GM21526 (cell line): ENCODE measurements around the gene GPR107.
A peak's percentile ranks its signal among the peaks of the same experiment; 100 is the strongest.

Experiments used
- ATAC-seq: cut with Tn5 transposase; IDR thresholded peaks from one replicate; pipeline ENCODE4 v1.9.1; 2021; ENCODE audit warnings: moderate library complexity; ENCODE audit not compliant: unreplicated experiment, low FRiP score

The GPR107 gene

DNA sequence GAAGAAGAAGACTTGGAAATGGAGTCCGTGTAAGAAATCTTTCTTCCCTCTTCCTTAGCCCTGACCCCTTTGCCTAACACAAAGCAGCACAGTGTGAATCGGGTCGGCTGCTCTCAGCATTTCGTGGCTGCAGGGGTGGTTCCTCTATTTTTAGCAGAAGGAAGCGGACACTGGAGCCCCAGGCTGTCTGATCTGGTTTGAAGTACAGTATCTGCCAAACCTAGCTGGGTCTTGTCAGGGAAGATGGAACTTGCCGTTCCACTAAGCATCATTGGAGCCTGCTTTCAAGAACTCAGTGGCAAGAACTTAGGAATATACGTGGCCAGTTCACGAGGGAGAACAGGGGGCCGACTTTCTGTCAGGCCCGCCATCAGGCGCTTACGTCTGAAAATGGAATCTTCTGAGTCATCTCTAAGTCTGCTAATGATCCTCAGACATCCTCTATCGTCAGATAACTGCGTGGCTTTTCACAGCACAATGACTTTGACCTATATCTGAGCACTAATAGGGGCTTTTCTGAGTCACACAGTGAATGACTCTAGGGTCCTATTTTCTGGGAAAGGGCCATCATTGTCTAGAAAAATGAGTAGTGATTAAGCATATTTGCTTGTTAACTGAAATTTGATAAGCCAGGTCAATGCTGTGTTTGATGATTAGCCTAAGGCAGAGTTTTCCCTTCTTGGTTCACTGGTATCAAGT is 75.2 kb downstream of the GPR107 start:
- peak; percentile 58 for ATAC-seq

DNA sequence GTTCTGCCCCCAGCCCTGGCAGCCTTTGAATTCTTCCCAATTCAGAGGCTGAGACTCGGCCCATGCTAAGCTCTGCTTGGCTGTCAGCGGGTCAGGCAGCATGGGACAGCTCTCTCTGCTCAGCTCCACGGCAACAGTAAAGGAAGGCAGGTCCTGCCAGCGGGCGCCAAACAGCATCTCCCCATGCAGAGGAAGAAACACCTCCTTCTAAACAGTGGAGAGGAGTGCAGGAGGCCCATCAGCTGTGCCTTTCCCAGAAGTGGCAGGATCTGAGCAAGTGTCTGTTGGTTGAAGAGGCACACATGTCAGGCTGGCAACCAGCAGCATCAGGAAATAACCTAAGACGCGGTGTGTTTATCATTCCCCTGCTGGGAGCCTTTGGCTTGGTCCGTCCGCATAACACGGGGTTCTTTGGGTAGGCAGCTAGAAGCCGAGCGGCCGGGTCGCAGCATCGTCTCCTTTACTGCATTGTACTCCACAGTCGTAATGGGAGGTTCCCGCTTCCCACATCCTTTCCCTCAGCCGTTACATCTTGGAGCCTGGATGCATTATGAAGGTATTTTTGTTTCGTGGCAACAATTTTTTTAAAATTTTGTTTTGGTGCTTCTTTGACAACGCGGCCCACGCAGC is 75.8 kb downstream of the GPR107 start:
- no peak for ATAC-seq

DNA sequence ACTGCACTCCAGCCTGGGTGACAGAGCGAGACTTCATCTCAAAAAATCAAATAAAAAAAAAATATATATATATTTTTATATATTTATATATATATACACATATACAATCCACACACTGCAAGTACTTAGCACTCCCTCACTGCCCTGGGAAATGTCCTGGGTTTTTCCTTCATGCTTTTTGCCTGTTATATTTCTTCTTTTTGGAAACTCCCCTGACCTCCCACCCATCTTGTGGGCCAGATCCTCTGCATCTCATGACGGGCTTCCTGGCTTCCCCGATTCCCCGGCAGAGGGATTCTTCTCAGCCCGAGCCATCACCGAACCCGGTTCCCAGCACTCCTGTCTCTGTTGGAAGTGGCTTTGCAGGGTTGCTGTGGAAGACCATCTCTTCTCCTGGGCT is 79.0 kb downstream of the GPR107 start:
- no peak for ATAC-seq

DNA sequence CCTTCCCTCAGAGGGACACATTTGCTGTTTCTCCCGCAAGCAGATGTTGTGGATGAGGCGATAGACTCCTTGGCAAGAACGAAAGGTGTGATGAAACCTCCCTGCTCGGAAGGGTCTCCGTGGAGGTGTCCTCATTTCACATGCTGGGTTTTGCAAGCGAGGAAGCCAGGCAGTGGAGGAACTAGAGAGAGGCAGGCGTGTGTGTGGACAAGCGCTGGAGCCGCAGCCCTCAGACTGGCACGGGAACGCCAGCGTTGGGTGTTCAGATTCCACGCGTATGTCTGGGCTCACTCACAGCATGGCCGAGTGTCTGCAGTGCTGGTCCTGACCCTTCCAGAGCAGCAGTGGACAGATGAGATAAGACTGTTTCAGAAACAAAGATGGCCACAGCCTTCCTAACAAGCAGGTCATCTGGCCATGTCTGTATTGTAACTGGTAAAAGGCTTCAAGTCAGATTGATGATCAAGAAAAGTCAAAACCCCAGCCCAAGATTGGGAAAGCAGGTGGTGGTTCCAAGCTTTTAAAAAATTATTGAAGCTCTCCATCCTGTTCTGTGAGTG is 83.5 kb downstream of the GPR107 start:
- no peak for ATAC-seq

DNA sequence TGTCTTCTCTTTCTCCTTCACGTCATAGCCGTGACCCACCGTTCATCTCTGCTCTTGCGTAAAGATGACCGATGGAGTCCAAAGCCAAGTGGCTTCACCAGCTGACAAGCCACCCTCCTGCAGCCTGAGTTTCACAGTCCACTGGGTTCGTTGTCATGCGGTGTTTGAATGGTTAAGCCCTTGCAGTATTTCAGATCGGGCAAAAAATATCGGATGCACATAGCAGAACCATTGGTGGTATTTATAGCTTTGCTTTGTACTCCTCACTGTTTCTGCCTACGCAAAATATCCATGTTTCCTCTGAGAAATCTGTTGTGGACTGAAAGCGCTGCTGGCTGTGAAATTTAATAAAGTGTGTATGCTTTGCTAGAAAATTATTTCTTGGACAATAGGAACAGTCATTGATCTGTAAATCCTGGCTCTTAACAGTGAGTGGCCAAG is 84.0 kb downstream of the GPR107 start:
- ATAC-seq = no peak

DNA sequence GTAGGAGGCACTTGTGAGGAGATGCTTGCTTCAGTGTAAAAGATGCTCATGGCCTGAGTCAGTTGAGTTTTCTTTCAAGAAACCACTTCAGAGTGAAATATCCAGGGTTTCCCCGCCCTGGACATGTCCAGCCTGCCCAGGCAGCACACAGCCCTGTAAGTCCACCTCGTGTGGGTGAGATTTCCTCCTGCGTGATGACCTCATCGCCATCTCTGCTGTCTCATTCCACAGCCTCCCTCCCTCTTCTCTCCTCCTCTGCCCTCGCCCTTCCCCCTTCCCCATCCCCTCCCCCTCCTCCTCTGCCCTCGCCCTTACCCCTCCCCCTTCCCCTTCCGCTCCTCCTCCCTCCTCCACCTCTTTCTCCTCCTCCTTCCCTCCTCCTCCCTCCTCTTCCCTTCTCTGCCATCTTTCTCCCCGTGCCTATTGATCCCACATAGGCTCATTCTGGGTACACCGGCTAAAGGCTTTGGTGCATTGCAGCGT is 84.5 kb downstream of the GPR107 start:
- ATAC-seq = no peak

DNA sequence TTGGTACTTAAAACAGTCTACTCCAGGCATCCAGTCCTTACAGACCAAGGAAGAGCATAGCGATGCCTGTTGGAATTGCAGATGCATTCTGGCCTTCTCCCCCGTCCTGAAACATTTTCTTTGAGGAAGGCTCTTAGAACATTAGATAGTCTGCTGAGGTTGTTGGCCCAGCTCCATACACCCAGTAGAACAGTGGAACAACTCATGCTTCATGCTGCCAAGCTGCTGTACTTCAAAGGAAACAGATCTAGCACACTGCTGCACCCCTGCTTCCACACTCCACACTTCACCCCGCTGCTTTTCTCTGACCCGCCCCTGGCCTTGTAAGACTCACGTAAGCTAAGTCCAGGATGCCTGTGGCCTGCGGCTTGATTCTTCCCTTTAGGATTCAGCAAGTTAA is 85.1 kb downstream of the GPR107 start:
- no peak for ATAC-seq

DNA sequence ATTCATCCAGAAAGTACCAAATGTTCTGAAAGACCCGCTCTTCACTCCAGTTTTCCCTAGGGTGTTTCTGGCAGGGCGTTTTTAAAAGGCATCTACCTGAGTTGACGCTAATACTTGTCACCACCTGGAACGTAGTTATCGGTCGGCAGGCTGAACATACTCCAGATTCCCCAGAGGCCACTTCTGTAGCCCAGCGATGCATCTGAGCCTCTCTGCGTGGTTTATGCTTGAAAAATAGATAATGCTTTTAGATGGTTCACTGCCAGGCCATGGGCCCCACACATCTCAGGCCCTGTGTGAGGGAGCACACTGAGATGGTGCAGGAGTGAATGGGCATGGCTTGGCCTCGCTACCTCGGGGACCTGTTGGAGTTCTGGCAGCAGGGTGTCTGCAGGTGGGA is 85.5 kb downstream of the GPR107 start:
- no peak for ATAC-seq

DNA sequence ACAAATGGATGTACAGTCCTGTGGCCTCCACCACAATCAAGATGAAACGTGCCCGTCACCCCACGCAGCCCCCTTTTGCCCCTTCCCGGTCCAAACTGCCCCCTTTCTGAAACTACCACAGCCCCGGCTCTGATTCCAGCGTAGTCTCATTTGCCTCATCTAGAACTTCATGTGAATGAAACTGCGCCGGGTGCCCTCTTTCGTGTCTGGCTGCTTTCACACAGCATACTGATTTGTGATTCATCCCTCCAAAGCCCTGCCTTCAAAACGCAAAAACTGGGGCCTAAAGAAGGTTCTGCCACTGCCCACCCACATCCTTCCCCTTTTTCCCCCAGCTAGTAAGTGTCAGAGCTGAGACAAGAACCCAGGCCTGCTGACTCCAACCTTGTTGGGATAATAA is 87.0 kb downstream of the GPR107 start:
- ATAC-seq = no peak

DNA sequence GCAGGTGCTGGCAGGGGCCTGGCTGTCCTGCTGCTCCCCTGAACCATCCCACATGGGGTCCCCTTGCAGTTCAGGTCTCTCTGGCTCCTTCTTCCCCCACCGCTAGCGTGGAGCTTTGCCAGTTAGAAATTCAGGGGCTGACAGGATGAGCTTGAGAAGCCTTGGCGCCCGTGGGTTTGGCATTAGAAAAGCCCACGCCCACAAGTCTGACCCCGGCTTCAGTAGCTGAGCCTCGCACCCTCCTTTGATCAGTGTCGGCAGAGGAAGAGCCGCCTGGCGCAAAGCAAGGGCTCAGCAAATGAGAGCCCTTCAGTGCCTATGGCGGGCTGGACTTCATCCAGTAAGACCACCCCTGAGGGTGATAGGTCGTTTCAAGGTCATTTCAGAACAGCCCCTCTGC is 88.3 kb downstream of the GPR107 start:
- ATAC-seq = no peak

DNA sequence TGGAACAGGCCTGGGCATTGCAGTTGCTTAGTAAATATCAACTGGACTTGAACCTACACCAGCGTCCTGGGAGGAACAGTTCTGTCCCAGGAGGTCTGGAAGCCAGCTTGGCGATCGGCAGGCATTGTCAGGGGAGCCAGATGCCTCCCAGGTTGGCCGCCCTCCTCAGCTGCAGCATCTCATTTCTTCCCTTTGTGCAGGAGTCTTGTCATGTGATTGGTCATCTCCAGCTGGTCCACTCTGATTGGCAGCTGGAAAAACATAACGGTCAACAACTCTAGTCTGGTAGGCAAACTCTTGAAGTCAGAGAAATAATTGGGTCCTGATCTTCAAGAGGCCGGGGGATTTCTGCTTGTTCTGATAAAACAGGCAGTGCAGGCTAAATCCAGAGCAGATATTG is 88.9 kb downstream of the GPR107 start:
- no peak for ATAC-seq

DNA sequence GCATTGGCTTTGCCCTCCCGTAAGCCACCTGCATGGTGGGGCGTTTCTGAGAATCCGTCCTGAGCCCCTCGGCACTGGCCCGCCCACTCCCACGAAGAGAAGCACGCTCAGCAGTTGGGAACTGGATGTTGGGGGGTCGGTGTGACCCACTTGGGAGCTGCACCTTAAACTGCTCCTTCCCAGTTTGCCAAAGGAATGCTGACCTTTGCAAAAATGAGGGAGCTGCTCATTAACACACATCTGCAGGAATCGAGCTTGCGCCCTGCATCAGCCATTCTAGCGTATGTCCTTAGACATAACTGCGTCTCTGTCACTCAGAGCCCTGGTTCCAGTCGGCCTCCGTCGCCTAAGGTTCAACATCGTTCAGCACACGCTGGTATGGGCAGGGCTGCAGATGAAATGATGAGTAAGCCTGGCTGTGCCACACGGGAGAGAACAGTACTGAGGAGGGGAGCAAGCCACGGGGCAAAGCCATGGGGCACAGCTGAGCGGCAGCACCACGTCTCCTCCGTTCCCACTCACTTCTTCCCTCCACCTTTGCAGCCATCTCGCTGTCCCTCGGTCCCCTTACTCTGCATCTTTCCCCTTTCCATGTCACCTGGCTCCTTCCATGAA is 89.7 kb downstream of the GPR107 start:
- ATAC-seq = no peak

DNA sequence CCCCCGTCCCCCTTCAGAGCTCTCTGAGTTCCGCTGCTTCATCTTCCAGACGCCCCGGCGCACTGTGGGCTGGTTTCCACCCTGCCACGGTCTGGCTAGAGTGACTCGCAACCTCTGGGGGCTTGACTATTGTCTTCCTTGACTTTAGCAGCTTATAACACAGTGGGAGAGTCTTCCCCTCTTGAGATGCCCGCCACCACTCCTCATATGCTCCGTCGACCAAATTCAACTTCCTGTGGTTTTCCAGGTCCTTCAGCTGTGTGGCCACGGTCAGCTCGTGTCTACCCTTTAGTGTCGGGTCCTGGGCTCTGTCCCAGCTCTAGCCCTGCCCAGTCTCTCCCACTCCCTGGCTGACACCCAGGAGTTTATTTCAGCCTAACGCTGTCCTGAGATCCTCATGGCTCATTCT is 90.3 kb downstream of the GPR107 start:
- ATAC-seq = no peak

DNA sequence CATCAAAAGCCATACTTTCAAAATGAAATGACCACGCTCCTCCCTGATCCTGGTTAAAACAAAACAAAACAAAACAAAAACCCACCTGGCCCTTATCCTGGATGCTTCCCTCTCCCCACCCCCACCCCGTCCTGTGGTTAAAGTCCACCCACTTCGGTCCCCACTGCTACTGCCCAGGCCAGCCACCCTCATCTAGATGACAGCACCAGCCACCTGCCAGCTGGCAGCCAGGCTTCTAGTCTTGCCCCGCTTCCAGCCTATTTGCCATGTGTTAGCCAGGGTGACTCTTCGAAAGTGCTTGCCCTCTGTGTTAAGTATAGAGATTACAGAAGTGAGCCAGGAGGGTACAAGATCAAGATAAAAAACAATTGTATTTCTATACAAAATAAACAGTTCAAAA is 91.0 kb downstream of the GPR107 start:
- ATAC-seq = no peak

DNA sequence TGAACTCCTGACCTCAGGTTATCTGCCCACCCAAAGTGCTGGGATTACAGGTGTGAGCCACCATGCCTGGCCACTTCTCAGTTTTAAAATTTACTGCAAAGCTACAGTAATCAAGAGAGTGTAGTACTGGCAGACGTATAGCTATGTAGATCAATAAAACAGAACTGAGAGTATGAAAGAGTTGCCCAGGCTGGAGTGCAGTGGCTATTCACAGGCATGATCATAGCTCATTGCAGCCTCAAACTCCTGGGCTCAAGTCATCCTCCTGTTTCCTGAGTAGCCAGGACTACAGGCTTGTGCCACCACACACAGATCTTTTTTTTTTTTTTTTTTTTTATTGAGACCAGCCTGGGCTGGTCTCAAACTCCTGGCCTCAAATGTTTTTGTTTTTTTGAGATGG is 92.0 kb downstream of the GPR107 start:
- ATAC-seq = no peak

DNA sequence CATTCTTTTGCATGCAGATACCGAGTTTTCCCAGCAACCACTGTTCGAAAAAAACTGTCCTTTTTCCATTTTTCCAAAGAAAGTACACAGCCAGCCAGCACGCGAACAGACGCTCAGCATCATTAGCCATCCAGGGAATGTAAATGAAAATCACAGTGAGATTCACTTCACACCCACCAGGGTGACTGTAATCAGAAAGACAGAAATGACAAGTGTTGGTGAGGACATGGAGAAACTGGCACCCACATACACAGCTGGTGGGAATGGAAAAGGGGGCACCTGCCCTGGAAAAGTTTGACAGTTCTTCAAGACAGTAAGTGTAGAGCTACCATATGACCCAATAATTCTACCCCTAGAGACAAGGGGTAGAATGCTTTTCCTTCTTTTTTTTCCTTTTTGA is 93.5 kb downstream of the GPR107 start:
- no peak for ATAC-seq

DNA sequence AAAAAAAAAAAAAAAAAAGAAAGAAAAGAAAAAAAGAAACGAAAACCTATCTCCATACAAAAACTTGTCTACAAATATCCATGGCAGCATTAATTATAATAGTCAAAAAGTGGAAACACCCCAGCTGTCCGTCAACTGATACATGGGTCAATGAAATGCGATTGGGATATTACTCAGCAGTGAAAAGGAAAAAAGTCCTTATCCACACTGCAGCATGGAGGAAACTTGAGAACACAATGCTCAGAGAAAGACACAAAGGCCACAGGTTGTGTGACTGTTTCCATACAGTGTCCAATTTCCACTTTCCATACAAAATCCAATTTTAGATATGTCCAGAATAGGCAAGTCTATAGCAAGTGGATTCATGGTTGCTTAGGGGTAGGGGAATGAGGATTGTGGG is 94.2 kb downstream of the GPR107 start:
- no peak for ATAC-seq

DNA sequence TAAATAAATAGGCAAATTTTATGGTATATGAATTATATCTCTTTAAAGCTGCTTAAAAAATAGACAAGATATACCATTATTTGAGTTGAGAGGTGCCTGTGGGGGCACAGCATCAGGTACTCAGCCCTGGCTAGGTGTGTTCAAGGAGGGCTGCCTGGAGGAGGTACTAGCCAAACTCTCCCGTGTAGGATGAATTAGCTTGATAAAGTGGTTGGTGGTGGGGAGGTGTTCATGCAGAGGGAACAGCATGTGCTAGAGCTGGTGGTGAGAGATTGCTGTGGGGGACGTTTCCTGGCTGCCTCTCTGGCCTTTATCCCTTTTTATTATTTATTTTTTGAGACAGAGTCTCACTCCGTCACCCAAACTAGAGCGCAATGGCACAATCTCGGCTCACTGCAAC is 95.3 kb downstream of the GPR107 start:
- ATAC-seq = no peak

DNA sequence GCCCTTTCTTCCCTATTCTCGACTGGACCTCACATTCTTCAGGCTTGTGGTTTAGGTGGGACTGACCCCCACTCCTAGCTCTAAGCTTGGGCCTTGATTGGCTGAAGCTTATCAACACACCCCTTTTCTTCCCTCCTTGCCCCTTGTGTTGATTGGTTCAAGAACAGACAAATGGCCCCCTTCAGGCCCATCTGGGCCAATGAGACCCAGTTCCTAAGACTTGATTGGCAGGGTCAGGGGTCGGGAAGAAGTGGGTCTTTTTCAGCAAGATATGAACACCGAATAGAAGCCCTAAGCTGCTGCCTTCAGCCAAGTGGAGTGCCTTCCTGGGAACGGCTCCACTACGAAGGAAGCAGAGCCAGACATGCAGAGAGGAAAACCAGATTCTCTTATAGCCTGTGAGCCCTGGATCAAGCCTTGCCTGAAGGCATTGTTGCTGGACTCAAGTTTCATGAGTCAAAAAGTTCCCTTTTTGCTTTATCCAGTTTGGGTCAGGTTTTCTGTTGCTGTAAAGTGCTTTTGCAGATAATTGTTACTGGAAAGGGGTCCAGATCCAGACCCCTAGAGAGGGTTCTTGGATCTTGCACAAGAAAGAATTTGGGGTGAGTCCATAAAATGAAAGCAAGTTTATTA is 96.1 kb downstream of the GPR107 start:
- no peak for ATAC-seq

DNA sequence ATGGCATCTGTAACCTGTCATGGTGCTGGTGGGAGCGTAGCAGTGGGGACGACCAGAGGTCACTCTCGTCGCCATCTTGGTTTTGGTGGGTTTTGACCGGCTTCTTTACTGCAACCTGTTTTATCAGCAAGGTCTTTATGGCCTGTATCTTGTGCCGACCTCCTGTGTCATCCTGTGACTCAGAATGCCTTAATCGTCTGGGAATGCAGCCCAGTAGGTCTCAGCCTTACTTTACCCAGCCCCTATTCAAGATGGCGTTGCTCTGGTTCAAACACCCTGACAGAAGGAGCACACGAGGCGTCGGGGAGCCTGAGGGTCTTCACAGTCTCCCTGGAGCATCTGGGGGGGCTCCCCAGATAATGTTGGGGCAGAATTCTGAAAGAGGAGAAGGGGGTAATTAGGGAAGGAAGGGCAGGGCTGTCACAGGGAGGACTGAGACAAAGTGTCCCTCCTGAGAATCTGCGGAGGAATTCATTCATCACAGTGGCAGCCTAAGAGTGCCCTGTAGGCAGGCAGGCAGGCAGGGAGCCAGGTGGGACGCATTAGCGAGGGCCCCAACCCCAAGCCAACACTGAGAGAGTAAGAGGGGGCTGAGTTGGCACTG is 97.2 kb downstream of the GPR107 start:
- no peak for ATAC-seq

DNA sequence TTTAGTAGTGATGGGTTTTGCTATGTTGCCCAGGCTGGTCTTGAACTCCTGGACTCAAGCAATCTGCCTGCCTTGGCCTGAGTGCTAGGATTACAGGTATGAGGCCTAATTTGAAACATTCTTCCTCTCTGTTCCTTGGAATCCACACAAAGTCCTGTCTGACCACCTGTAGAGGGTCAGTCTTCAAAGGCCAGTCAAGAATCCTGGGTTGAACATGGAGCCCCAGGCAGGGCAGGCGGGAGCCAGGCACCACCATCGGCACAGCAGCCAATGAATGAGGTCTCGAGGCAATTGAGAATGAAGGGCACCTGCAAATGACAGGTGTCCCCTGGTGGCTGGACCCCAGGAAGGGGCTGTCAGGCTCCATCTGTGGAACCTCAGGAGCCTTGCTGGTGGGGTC is 101.1 kb downstream of the GPR107 start:
- no peak for ATAC-seq
